K562 (cell line): ENCODE measurements around the gene SMIM3. TPM values are rescaled to one million over a fixed set of nuclear protein-coding genes. Genes with fewer than 3 reads are reported as not detected.

Source experiments
- ARID1B ChIP-seq: fragments of 450-650 bp; IDR thresholded peaks from 2 replicates; pipeline ENCODE4 v1.6.1; 2016; ENCODE audit warnings: antibody characterized with exemption, mild to moderate bottlenecking, inconsistent platforms
- CBFB ChIP-seq: sonication (generic); formaldehyde crosslinking; IDR thresholded peaks from 2 replicates; pipeline ENCODE4 v1.4.0; 2020; ENCODE audit warnings: mild to moderate bottlenecking, missing genetic modification reagents
- DPF2 ChIP-seq: fragments of 450-650 bp; IDR thresholded peaks from 2 replicates; pipeline ENCODE4 v1.6.1; 2016
- ETV5 ChIP-seq: sonication (generic); formaldehyde crosslinking; IDR thresholded peaks from 2 replicates; pipeline ENCODE4 v1.4.0; 2020; ENCODE audit warnings: low read depth, mild to moderate bottlenecking, missing genetic modification reagents
- HDAC2 ChIP-seq: fragments of 450-650 bp; IDR thresholded peaks from 2 replicates; pipeline ENCODE4 v1.6.1; 2016; ENCODE audit warnings: mild to moderate bottlenecking
- HIVEP1 ChIP-seq: fragments of 250-450 bp; sonication (Bioruptor Pico); IDR thresholded peaks from 2 replicates; pipeline ENCODE4 v1.4.0; 2020; ENCODE audit warnings: mild to moderate bottlenecking
- HLTF ChIP-seq: fragments of 450-650 bp; IDR thresholded peaks from 2 replicates; pipeline ENCODE4 v1.6.1; 2016
- JUND ChIP-seq, 2 experiments: IDR thresholded peaks; 2 replicates in 1 of 2; 3 replicates in 1 of 2; pipeline ENCODE4 v1.6.1; 2011; ENCODE audit warnings: borderline replicate concordance in 2 of 2, low read depth in 2 of 2, low read length in 2 of 2, improper control_type of control experiment in 1 of 2, missing biosample characterization in 1 of 2, missing genetic modification characterization in 1 of 2, missing genetic modification reagents in 1 of 2
- POLR2AphosphoS5 ChIP-seq: IDR thresholded peaks from 2 replicates; pipeline ENCODE4 v1.6.1; 2011; ENCODE audit warnings: mild to moderate bottlenecking, low read depth, low read length, moderate library complexity; ENCODE audit not compliant: control insufficient read depth, insufficient read depth
- RBBP5 ChIP-seq: fragments of 200-600 bp; sonication (generic); IDR thresholded peaks from 2 replicates; pipeline ENCODE4 v1.6.1; 2012; ENCODE audit warnings: borderline replicate concordance, mild to moderate bottlenecking, low read length, control low read depth, inconsistent platforms; ENCODE audit not compliant: insufficient read depth, poor library complexity, severe bottlenecking
- SRSF3 ChIP-seq: fragments of 200-400 bp; formaldehyde crosslinking; IDR thresholded peaks from 2 replicates; pipeline ENCODE4 v1.6.1; 2016; ENCODE audit warnings: mild to moderate bottlenecking, low read length, moderate library complexity; ENCODE audit not compliant: insufficient read depth
- WHSC1 ChIP-seq: IDR thresholded peaks from one replicate; pipeline ENCODE4 v1.6.1; 2012; ENCODE audit warnings: low read length, control low read depth, inconsistent platforms
- ZBED1 ChIP-seq: IDR thresholded peaks from 2 replicates; pipeline ENCODE4 v1.6.1; 2014
- ZNF41 ChIP-seq: fragments of 250-450 bp; sonication (Bioruptor Pico); conservative IDR thresholded peaks from 2 replicates; pipeline ENCODE4 v1.4.0; 2020; ENCODE audit warnings: mild to moderate bottlenecking
- ZNF444 ChIP-seq: fragments of 250-450 bp; sonication (Bioruptor Pico); IDR thresholded peaks from 2 replicates; pipeline ENCODE4 v1.4.0; 2020; ENCODE audit warnings: mild to moderate bottlenecking, moderate library complexity
- ZNF695 ChIP-seq: fragments of 450-650 bp; formaldehyde crosslinking; IDR thresholded peaks from 2 replicates; pipeline ENCODE4 v1.4.0; 2020; ENCODE audit warnings: mild to moderate bottlenecking, moderate library complexity
- ZNF780A ChIP-seq: fragments of 250-450 bp; sonication (Bioruptor Pico); IDR thresholded peaks from 2 replicates; pipeline ENCODE4 v1.5.0; 2021; ENCODE audit warnings: mild to moderate bottlenecking
- polyA plus RNA-seq, 8 experiments: library from polyadenylated mRNA; depleted of rRNA in 4 of 8; stranded (reverse) in 5 of 8; unstranded in 3 of 8; fragments of >200 nt; fragmentation: Nextera tagmentation in 2 of 8; fragmentation: Illumina TruSeq in 1 of 8; extraction: Ambion mirVana in 2 of 8; extraction: Trizol in 1 of 8; gene quantifications; 2 replicates each; pipeline versions ENCODE4 v1.2.1 to v1.2.3, GENCODE V29; 2011 to 2014; ENCODE audit warnings: inconsistent platforms in 1 of 8, missing spikeins in 1 of 8
- total RNA-seq, 7 experiments: library from RNA; depleted of rRNA in 6 of 7; stranded (reverse); fragments of >200 nt in 6 of 7; fragmentation: Illumina TruSeq in 2 of 7; extraction: Trizol in 2 of 7; gene quantifications; 2 replicates each; pipeline versions ENCODE4 v1.2.1 to v1.2.3, GENCODE V29; 2011 to 2021; ENCODE audit warnings: low replicate concordance in 1 of 7
- TF ChIP-seq, protein P1 (sequence below), 2 experiments: IDR thresholded peaks; 2 replicates each; pipeline ENCODE4 v1.6.1; 2012; ENCODE audit warnings: improper control_type of control experiment in 2 of 2, low read depth in 2 of 2, low read length in 2 of 2, borderline replicate concordance in 1 of 2
- TF ChIP-seq, protein P2 (sequence below): fragments of 250-450 bp; sonication (Bioruptor Pico); IDR thresholded peaks from 2 replicates; pipeline ENCODE4 v1.4.0; 2020

SMIM3 gene
- total and polyA plus RNA-seq, 9 of the 15 experiments (the other 6 are each of a cell fraction or from before 2014, with no cell fraction given), result 4.1 to 27.7 (median 13.6) TPM

DNA sequence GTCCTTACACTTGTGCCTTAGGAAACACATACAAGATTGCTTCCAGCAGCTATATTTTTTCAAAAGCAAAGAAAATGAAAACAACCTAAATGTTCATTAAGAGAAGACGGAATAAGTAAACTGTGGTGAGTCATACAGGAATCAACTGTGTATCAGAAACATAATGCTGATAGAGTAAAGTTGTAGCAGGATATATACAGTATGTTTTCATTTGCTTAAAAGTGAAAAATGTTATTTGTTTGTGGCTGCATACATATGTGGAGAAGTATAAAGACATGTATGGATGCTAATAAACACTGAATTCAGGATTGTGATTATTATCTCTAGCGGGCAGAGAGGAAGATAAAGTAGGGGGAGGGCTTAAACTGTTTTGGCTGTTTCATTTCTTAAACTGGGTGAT lies 28.1 kb upstream of the SMIM3 start (continued):
- TF ChIP-seq, protein P1, sequence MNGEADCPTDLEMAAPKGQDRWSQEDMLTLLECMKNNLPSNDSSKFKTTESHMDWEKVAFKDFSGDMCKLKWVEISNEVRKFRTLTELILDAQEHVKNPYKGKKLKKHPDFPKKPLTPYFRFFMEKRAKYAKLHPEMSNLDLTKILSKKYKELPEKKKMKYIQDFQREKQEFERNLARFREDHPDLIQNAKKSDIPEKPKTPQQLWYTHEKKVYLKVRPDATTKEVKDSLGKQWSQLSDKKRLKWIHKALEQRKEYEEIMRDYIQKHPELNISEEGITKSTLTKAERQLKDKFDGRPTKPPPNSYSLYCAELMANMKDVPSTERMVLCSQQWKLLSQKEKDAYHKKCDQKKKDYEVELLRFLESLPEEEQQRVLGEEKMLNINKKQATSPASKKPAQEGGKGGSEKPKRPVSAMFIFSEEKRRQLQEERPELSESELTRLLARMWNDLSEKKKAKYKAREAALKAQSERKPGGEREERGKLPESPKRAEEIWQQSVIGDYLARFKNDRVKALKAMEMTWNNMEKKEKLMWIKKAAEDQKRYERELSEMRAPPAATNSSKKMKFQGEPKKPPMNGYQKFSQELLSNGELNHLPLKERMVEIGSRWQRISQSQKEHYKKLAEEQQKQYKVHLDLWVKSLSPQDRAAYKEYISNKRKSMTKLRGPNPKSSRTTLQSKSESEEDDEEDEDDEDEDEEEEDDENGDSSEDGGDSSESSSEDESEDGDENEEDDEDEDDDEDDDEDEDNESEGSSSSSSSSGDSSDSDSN (IDR thresholded peaks at IDR 0.05; ENCODE audit: borderline replicate concordance in 1 of 2, low read depth in 2 of 2, low read length in 2 of 2), result no peak
- TF ChIP-seq RBBP5 (no peak), ETV5 (CRISPR knock-in tag) (no peak), ZNF41 (CRISPR knock-in tag) (no peak), ZBED1 (no peak), HLTF (no peak), POLR2AphosphoS5 (no peak), ZNF695 (CRISPR knock-in tag) (no peak), CBFB (CRISPR knock-in tag) (no peak), WHSC1 (no peak), JUND (IDR thresholded peaks at IDR 0.05; ENCODE audit: borderline replicate concordance, low read depth, low read length) (0 out of 2 replicates have a peak, but pooled peaks have one; percentile 28), JUND (tag; IDR thresholded peaks at IDR 0.05; ENCODE audit: borderline replicate concordance, low read depth, low read length) (no peak), ZNF780A (CRISPR knock-in tag) (no peak), DPF2 (peak; percentile 77), ARID1B (peak; percentile 54; the same call in 1 of the 2 replicates), ZNF444 (no peak), HDAC2 (no peak), HIVEP1 (CRISPR knock-in tag) (no peak), SRSF3 (no peak)
- TF ChIP-seq, protein P2, sequence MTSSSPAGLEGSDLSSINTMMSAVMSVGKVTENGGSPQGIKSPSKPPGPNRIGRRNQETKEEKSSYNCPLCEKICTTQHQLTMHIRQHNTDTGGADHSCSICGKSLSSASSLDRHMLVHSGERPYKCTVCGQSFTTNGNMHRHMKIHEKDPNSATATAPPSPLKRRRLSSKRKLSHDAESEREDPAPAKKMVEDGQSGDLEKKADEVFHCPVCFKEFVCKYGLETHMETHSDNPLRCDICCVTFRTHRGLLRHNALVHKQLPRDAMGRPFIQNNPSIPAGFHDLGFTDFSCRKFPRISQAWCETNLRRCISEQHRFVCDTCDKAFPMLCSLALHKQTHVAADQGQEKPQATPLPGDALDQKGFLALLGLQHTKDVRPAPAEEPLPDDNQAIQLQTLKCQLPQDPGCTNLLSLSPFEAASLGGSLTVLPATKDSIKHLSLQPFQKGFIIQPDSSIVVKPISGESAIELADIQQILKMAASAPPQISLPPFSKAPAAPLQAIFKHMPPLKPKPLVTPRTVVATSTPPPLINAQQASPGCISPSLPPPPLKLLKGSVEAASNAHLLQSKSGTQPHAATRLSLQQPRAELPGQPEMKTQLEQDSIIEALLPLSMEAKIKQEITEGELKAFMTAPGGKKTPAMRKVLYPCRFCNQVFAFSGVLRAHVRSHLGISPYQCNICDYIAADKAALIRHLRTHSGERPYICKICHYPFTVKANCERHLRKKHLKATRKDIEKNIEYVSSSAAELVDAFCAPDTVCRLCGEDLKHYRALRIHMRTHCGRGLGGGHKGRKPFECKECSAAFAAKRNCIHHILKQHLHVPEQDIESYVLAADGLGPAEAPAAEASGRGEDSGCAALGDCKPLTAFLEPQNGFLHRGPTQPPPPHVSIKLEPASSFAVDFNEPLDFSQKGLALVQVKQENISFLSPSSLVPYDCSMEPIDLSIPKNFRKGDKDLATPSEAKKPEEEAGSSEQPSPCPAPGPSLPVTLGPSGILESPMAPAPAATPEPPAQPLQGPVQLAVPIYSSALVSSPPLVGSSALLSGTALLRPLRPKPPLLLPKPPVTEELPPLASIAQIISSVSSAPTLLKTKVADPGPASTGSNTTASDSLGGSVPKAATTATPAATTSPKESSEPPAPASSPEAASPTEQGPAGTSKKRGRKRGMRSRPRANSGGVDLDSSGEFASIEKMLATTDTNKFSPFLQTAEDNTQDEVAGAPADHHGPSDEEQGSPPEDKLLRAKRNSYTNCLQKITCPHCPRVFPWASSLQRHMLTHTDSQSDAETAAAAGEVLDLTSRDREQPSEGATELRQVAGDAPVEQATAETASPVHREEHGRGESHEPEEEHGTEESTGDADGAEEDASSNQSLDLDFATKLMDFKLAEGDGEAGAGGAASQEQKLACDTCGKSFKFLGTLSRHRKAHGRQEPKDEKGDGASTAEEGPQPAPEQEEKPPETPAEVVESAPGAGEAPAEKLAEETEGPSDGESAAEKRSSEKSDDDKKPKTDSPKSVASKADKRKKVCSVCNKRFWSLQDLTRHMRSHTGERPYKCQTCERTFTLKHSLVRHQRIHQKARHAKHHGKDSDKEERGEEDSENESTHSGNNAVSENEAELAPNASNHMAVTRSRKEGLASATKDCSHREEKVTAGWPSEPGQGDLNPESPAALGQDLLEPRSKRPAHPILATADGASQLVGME (CRISPR knock-in tag), result no peak
